ENCODE measurements around the gene VAMP4.
"Not testable (repeated sequence)": the region's sequence is repeated elsewhere in the genome, so short reads cannot be mapped to it uniquely, and the experiment has no call there.

The VAMP4 gene

GRCh38 chr1:171751221-171751620, 9.4 kb upstream of the VAMP4 start:
- no peak for DNase-seq (ENCODE audit: low read depth)

GRCh38 chr1:171748651-171749050, 6.8 kb upstream of the VAMP4 start:
- DNase-seq (ENCODE audit: low read depth) = no peak

GRCh38 chr1:171744986-171745385, 3.1 kb upstream of the VAMP4 start:
- DNase-seq (ENCODE audit: low read depth) = no peak

- DNase-seq (ENCODE audit: low read depth) = no peak
These were observed 1.4 kb upstream of the VAMP4 start for GRCh38 chr1:171743081-171743870.

- DNase-seq (ENCODE audit: low read depth) = no peak
These were observed 685 bp upstream of the VAMP4 start for GRCh38 chr1:171742577-171742922.

GRCh38 chr1:171740987-171741871, 636 bp downstream of the VAMP4 start:
- peak; percentile 10 for DNase-seq (ENCODE audit: low read depth)

GRCh38 chr1:171740356-171740863, 1.5 kb downstream of the VAMP4 start:
- DNase-seq (ENCODE audit: low read depth) = no peak

GRCh38 chr1:171739656-171740055, 2.2 kb downstream of the VAMP4 start:
- DNase-seq (ENCODE audit: low read depth) = no peak

GRCh38 chr1:171738911-171739310, 3.0 kb downstream of the VAMP4 start:
- DNase-seq (ENCODE audit: low read depth) = no peak

GRCh38 chr1:171736196-171736595, 5.7 kb downstream of the VAMP4 start:
- DNase-seq (ENCODE audit: low read depth) = no peak

- no peak for DNase-seq (ENCODE audit: low read depth)
These were observed 11.8 kb downstream of the VAMP4 start for GRCh38 chr1:171730052-171730451.

- no peak for DNase-seq (ENCODE audit: low read depth)
These were observed 14.1 kb downstream of the VAMP4 start for GRCh38 chr1:171727778-171728177.

- DNase-seq (ENCODE audit: low read depth) = not testable (repeated sequence)
These were observed 18.7 kb downstream of the VAMP4 start for GRCh38 chr1:171723180-171723579.

- DNase-seq (ENCODE audit: low read depth) = no peak
These were observed 23.0 kb downstream of the VAMP4 start for GRCh38 chr1:171718848-171719247.

- no peak for DNase-seq (ENCODE audit: low read depth)
These were observed 23.6 kb downstream of the VAMP4 start for GRCh38 chr1:171718216-171718615.

- no peak for DNase-seq (ENCODE audit: low read depth)
These were observed 24.7 kb downstream of the VAMP4 start for GRCh38 chr1:171717062-171717718.

GRCh38 chr1:171716616-171717015, 25.2 kb downstream of the VAMP4 start:
- no peak for DNase-seq (ENCODE audit: low read depth)

- no peak for DNase-seq (ENCODE audit: low read depth)
These were observed 26.0 kb downstream of the VAMP4 start for GRCh38 chr1:171715813-171716251.

GRCh38 chr1:171712341-171712740, 29.5 kb downstream of the VAMP4 start:
- no peak for DNase-seq (ENCODE audit: low read depth)

GRCh38 chr1:171711643-171712042, 30.2 kb downstream of the VAMP4 start:
- no peak for DNase-seq (ENCODE audit: low read depth)

- DNase-seq (ENCODE audit: low read depth) = no peak
These were observed 34.3 kb downstream of the VAMP4 start for GRCh38 chr1:171707583-171707982.

GRCh38 chr1:171702598-171702997, 39.3 kb downstream of the VAMP4 start:
- DNase-seq (ENCODE audit: low read depth) = no peak

Measured in T follicular helper cell (primary cell).